Measurements from ENCODE around the gene SOX1. TPM values are rescaled to one million over a fixed set of nuclear protein-coding genes. Genes with fewer than 3 reads are reported as not detected.

SOX1 gene
- total and polyA plus RNA-seq, 9 of the 15 experiments (the other 6 are each of a cell fraction or from before 2014, with no cell fraction given) = not detected

GRCh38 chr13:112069845-112070251 is 2.9 kb downstream of the SOX1 start:
- H3K4me2 ChIP-seq (ENCODE audit: insufficient read depth, low read length) = no peak overlapping the region
- 34% methylated on average over 16 of the region's 17 CpGs for WGBS (ENCODE audit: insufficient coverage, low coverage, missing lambda C conversion rate)
- no peak overlapping the region for H3K27ac ChIP-seq (ENCODE audit: extremely low read depth, low read depth, low read length)
- POLR2A ChIA-PET = no interaction called here
- FAIRE-seq = no peak
- in situ Hi-C loops (cut with MboI) (no loop called here), intact Hi-C loops (cut with micrococcal nuclease) (loop anchor here (10.0 kb wide), 1 partner anchor 265 kb away; no protein-coding TSS in a partner anchor)
- no peak overlapping the region for H3K9ac ChIP-seq (ENCODE audit: insufficient read depth in 1 of 2, low read depth in 2 of 2, low read length in 2 of 2)
- no peak for DNase-seq (ENCODE audit: extremely low read depth in 1 of 4, low spot score in 3 of 4)
- CTCF ChIA-PET (ENCODE audit: low intra/inter-chr PET ratio) = no interaction called here
- H3K4me1 ChIP-seq (replicated peaks in 1 of 2; ENCODE audit: control insufficient read depth in 2 of 2, insufficient read depth in 2 of 2, low read length in 2 of 2) = no peaks in the 10 kb centered on the region
- no peak overlapping the region for H2AFZ ChIP-seq (ENCODE audit: low read depth, low read length)
- H3K79me2 ChIP-seq (ENCODE audit: control insufficient read depth, insufficient read depth, low read length) = no peaks in the 10 kb centered on the region
- peaks cover 0 to 5% of the 10 kb centered on the region in 2 experiments; a peak in 1 of 5 replicates for H3K27me3 ChIP-seq (ENCODE audit: control insufficient read depth in 2 of 2, insufficient read depth in 2 of 2, low read length in 2 of 2)
- no peaks in the 10 kb centered on the region for H3K36me3 ChIP-seq (ENCODE audit: control insufficient read depth, insufficient read depth, low read length)
- BruUV-seq (replicated peaks) = no TSS peak
- no peak overlapping the region for H3K4me3 ChIP-seq
- H4K20me1 ChIP-seq (replicated peaks; ENCODE audit: control insufficient read depth, insufficient read depth, low read length) = no peaks in the 10 kb centered on the region
- no peak for ATAC-seq
- no peaks in the 10 kb centered on the region for H3K9me1 ChIP-seq (ENCODE audit: control insufficient read depth, insufficient read depth, low read length)
- no peaks in the 10 kb centered on the region for H3K9me3 ChIP-seq (replicated peaks; ENCODE audit: control insufficient read depth, insufficient read depth, low read depth, low read length)
- no peak for TF ChIP-seq MYBL2 (IDR thresholded peaks at IDR 0.05; ENCODE audit: low read depth)
- no peak for TF ChIP-seq MYBL2 (CRISPR knock-in tag; IDR thresholded peaks at IDR 0.05; ENCODE audit: borderline replicate concordance)
- TF ChIP-seq PHF20 (IDR thresholded peaks at IDR 0.05; ENCODE audit: partially characterized antibody) = no peak
- no peak for TF ChIP-seq IRF1 (CRISPR knock-in tag; IDR thresholded peaks at IDR 0.05; ENCODE audit: borderline replicate concordance)
- TF ChIP-seq ARNT (IDR thresholded peaks at IDR 0.05) = no peak
- TF ChIP-seq, protein P1, sequence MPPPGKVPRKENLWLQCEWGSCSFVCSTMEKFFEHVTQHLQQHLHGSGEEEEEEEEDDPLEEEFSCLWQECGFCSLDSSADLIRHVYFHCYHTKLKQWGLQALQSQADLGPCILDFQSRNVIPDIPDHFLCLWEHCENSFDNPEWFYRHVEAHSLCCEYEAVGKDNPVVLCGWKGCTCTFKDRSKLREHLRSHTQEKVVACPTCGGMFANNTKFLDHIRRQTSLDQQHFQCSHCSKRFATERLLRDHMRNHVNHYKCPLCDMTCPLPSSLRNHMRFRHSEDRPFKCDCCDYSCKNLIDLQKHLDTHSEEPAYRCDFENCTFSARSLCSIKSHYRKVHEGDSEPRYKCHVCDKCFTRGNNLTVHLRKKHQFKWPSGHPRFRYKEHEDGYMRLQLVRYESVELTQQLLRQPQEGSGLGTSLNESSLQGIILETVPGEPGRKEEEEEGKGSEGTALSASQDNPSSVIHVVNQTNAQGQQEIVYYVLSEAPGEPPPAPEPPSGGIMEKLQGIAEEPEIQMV (tag; conservative IDR thresholded peaks at IDR 0.05; ENCODE audit: low read depth) = no peak
- no peak for TF ChIP-seq ILF3 (IDR thresholded peaks at IDR 0.05; ENCODE audit: borderline replicate concordance)
- no peak for TF ChIP-seq RFX5 (IDR thresholded peaks at IDR 0.05; ENCODE audit: low read depth, low read length)
- TF ChIP-seq PCBP2 (IDR thresholded peaks at IDR 0.05; ENCODE audit: low read depth, low read length, poor library complexity, severe bottlenecking) = no peak
- TF ChIP-seq ZNF124 (CRISPR knock-in tag; IDR thresholded peaks at IDR 0.05) = no peak
- no peak for TF ChIP-seq CBX5 (IDR thresholded peaks at IDR 0.05; ENCODE audit: borderline replicate concordance, low read depth)
- no peak for TF ChIP-seq HDAC1 (IDR thresholded peaks at IDR 0.05)
- TF ChIP-seq ZNF24 (IDR thresholded peaks at IDR 0.05) = no peak
- no peak for TF ChIP-seq GATAD2A (IDR thresholded peaks at IDR 0.05)
- TF ChIP-seq ZNF695 (CRISPR knock-in tag; IDR thresholded peaks at IDR 0.05) = no peak
- no peak for TF ChIP-seq EWSR1 (IDR thresholded peaks at IDR 0.05; ENCODE audit: borderline replicate concordance, low read depth, partially characterized antibody)
- no peak for TF ChIP-seq ARHGAP35 (IDR thresholded peaks at IDR 0.05; ENCODE audit: partially characterized antibody)
- no peak for TF ChIP-seq EGR1 (conservative IDR thresholded peaks at IDR 0.05)
- TF ChIP-seq, protein P2, sequence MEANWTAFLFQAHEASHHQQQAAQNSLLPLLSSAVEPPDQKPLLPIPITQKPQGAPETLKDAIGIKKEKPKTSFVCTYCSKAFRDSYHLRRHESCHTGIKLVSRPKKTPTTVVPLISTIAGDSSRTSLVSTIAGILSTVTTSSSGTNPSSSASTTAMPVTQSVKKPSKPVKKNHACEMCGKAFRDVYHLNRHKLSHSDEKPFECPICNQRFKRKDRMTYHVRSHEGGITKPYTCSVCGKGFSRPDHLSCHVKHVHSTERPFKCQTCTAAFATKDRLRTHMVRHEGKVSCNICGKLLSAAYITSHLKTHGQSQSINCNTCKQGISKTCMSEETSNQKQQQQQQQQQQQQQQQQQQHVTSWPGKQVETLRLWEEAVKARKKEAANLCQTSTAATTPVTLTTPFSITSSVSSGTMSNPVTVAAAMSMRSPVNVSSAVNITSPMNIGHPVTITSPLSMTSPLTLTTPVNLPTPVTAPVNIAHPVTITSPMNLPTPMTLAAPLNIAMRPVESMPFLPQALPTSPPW (CRISPR knock-in tag; IDR thresholded peaks at IDR 0.05) = no peak
- TF ChIP-seq, protein P3, sequence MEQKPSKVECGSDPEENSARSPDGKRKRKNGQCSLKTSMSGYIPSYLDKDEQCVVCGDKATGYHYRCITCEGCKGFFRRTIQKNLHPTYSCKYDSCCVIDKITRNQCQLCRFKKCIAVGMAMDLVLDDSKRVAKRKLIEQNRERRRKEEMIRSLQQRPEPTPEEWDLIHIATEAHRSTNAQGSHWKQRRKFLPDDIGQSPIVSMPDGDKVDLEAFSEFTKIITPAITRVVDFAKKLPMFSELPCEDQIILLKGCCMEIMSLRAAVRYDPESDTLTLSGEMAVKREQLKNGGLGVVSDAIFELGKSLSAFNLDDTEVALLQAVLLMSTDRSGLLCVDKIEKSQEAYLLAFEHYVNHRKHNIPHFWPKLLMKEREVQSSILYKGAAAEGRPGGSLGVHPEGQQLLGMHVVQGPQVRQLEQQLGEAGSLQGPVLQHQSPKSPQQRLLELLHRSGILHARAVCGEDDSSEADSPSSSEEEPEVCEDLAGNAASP (IDR thresholded peaks at IDR 0.05) = no peak

All from K562 (cell line).